GM21619 (cell line): ENCODE measurements around the gene POLA2.
"Not testable (repeated sequence)": the region's sequence is repeated elsewhere in the genome, so short reads cannot be mapped to it uniquely, and the experiment has no call there.

Source experiments
- ATAC-seq: cut with Tn5 transposase; IDR thresholded peaks from one replicate; pipeline ENCODE4 v1.9.1; 2021; ENCODE audit not compliant: unreplicated experiment

The POLA2 gene, protein sequence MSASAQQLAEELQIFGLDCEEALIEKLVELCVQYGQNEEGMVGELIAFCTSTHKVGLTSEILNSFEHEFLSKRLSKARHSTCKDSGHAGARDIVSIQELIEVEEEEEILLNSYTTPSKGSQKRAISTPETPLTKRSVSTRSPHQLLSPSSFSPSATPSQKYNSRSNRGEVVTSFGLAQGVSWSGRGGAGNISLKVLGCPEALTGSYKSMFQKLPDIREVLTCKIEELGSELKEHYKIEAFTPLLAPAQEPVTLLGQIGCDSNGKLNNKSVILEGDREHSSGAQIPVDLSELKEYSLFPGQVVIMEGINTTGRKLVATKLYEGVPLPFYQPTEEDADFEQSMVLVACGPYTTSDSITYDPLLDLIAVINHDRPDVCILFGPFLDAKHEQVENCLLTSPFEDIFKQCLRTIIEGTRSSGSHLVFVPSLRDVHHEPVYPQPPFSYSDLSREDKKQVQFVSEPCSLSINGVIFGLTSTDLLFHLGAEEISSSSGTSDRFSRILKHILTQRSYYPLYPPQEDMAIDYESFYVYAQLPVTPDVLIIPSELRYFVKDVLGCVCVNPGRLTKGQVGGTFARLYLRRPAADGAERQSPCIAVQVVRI

DNA sequence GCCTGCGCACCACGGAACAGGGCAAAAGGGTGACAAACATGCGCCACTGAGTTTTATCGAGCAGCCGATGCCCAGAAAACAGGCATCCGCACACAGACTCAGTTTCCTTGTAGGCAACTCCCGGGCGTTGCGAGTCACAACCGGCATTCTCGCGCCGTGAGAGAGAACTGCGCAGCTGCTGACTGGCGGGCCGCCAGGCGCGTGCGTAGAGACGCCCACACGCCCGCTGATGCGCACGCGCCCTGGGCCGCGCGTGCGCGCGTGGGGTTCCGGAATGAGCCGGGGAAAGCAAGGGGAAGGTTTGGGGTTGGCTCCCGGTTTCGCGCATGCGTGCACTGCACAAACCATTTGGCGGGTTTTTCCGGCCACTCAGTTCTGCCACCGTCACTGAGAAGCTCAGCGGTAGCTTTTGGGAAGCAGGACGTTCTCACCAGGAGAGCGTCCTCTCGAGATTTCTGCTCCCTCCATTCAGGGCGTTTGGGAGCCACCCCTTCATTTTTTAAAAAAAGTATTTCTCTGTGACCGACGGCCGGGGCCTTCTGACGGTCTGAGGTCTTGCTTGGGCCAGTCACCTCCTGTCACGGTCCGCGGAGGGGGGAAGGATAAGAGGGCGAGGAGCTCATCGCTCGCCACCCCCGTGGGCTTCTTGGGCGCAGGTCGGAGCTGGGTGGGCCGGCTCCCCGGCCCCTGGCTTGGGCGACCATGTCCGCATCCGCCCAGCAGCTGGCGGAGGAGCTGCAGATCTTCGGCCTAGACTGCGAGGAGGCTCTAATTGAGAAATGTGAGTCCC lies at the start of gene POLA2:
POLA2 (plus strand) TSS at position 372 of the 790 bp plus-strand sequence; CDS start at position 703, 331 bp downstream.
- ATAC-seq, result peak; percentile 68

DNA sequence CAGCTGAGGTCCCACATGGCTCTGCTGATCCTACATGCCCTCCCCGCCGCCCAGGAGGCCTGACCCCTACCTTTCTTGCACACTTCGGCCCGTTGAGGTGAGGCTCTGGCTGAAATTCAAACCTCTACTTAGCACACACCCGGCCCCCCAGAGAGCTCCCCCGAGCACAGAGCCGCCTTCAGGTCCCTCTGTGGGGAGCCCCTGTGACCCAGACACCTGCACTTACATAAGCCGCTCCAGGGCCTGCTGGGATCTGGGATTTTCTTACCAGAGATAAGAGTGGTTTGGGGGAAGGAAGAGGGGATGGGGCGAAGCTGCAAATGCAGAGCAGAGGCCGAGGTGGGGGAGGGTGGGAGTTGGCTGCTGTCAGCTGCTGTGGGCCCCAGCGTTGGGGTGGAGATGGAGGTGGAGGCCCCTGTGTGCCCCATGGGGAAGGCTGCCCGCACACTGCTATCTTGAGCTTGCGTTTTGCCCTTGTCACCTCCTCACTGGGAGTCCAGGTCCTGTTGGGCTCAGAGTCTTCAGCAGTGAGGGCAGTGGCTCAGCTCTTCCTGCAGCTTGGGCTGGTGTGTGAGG lies 49.4 kb upstream of the POLA2 start:
- no peak for ATAC-seq

DNA sequence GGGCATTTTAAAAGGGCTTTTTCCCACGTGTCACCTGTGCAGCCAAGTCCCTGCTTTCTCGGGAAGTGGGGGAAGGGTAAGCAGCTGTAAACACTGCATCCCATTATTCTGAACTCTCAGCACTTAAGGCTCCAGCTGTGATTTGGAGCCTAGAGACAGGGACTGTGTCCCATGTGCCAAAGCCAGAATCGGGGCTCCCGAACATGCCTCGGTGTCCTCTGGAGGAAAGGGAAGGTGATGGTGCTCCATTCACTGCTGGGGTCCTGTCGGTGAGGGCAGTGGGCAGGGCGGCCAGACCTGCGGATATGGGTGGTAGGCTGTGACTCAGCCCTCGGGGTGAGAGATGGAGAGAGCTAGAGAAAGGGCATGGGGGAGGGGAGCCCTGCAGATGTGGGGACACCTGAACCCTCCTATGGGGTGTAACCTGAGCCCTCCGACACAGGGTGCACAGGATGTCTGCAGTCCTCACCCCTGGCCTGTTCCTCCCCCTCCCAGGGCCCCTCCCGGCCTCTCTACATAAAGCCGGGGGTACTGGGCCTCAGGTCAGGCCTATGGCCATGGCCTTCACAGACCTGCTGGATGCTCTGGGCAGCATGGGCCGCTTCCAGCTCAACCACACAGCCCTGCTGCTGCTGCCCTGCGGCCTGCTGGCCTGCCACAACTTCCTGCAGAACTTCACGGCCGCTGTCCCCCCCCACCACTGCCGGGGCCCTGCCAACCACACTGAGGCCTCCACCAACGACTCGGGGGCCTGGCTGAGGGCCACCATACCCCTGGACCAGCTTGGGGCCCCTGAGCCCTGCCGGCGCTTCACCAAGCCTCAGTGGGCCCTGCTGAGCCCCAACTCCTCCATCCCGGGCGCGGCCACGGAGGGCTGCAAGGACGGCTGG lies 48.2 kb upstream of the POLA2 start:
- ATAC-seq, result no peak

DNA sequence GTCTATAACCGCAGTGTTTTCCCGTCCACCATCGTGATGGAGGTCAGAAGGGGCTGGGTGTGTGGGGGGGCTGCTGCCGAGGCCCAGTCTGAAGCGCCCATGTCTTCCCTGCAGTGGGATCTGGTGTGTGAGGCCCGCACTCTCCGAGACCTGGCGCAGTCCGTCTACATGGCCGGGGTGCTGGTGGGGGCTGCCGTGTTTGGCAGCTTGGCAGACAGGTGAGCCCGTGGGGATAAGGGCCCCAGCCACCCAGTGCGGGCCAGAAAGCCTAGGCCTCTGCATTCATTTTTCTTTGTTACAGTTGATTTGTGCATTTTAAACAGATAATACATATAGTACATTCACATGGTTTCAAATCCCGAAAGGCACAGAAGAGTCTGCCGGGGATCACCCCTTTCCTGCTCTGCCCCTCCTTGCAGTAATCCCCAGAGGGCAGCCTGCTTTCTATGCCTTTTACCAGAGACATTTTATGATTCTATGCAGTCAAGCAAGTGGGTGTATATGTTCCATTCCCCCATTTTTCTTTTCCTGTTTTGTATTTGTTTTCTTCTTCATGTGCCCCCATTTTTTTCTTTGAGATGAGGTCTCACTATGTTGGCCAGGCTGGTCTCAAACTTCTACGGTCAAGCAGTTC lies 47.4 kb upstream of the POLA2 start:
- no peak for ATAC-seq

DNA sequence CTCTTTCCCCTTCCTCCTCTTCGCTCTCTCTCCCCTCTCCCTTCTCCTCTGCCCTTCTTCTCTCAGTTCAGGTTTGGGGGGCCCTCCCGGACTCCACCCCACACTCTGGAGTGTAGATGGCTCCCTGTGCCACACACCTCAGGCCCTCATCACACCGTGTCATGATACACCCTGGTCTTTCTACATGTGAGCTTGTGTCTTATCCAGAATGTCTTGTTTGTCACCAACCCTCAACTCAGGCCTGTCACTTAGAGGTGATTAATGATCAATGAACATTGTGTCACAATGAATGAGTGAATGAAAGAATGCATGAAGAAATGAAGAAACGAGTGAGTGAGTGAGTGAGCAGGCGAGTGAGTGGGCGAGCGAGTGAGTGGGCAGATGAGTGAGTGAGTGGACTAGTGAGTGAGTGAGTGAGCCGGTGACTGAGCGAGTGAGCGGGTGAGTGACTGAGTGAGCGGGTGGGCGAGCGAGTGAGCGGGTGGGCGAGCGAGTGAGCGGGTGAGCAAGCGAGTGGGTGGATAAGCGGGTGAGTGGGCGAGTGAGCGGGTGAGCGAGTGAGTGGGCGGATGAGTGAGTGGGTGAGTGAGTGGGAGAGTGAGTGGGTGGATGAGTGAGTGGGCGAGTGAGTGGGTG lies 46.2 kb upstream of the POLA2 start:
- ATAC-seq, result no peak

DNA sequence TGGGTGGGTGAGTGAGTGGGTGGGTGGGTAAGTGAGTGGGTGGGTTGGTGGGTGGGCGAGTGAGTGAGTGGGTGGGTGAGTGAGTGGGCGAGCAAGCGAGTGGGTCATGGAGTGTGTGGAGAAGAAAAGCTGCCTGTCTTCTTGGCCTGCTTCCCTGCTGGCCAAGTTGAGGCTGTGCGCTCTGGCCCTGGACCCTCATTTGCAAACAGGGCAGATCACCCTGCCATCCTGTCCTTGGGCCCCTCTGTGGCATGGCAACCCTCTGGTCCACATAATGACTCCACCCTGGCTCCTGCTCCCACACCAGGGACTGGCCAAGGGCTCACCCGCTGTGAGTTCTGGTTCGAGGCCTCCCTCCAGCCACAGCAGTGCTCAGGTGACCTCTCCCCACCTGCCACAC lies 44.9 kb upstream of the POLA2 start:
- ATAC-seq, result no peak

DNA sequence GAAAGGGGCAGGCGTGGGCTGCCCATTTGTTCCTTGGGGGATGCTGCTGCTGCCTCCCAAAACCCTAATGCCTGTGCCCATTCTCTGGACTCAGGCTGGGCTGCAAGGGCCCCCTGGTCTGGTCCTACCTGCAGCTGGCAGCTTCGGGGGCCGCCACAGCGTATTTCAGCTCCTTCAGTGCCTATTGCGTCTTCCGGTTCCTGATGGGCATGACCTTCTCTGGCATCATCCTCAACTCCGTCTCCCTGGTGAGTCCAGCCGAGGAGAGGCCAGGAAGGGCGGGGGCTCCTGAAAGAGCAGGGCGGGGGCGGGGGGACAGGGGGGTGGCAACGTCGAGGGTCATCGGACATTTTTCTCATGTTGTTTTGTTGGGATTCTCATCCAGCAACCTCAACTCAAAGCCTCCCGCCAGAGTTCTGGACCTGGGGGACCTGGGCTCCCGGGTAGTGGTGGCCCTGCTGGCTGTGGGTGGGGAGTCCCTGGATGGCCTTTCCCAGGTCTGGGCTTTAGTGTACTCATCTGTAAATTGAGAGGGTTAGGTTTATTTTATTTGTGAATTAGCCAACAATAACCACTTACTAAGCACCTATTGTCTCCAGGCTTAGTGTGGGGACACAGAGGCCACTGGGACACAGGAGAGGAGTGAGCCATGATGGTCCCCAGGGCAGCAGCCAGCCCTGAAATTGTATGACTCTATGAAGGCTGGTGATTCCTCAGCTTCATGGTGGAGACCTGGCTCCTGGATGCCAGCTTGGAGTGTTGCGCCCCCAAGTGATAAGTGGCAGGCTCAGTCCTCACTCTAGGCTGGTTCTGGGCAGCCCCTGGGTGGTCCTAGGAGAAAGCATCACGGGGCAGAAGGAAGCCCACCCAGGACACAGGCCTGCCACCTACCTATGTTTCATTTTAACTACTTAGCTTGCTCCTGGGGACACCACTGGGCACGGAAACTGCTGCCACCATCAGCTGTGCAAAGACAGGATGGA lies 44.0 kb upstream of the POLA2 start:
- ATAC-seq, result no peak

DNA sequence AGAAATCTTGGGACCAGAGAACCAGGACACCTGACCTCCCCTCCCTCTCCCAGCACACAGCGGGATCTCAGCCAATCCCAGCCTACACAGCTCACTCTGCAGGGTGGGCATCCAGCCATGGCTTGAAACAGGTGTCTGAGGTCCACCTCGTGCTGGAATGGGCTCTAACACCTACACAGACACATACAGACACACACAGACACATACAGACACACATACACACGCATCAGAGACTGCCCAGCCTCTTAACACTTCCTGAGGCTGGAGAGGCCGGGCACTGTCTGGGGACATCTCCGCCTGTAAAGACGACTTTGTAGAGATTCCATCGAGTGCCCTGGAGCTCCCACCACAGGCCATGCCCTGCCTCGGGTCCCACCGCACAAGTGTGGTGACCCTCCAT lies 43.3 kb upstream of the POLA2 start:
- no peak for ATAC-seq

DNA sequence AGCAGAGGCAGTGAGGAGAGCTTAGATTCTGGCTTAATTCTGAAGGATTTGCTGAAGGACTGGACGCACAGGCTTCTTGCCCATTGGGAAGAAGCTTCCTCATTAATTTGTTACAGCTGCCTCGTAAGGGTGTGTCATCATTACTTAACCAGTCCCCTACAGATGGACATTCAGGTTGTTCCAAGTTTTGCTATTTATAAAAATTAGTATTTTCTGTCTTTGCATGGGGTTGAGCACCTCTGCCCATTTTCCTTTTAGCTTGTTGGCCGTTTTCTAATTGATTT lies 41.9 kb upstream of the POLA2 start:
- no peak for ATAC-seq

DNA sequence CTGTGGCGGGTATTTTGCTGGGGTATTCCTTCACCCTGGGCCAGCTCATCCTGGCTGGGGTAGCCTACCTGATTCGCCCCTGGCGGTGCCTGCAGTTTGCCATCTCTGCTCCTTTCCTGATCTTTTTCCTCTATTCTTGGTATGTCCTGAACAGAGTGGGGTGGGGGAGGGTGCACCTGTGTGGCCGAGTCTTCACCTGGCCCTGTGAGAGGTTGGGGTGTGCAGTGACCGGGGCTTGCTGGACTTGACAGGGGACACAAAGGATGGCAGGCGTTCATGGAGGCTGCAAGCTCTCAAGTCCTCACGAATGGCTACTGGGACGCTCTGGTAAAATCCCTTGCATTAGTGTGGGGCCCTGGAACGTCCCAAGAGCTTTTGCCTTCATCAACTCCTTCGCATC lies 40.7 kb upstream of the POLA2 start:
- no peak for ATAC-seq

DNA sequence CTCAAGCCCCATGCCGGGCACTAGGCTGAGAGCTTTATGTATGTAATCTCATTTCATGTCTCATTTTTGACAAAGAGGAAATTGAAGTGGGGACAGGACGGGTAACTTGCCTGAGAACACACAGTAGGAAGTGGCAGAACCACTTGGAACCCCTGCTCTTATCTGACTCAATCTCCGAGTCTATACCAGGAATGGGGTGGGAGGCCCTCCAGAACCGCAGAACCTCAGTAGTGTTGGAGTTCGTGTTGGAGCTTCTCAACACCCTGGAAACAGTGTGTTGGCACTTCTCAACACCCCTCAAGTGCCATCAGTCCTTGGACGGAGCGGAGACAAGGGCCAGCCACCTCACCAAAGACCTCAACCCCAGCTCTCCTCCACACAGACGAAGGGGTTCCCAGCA lies 38.8 kb upstream of the POLA2 start:
- no peak for ATAC-seq

DNA sequence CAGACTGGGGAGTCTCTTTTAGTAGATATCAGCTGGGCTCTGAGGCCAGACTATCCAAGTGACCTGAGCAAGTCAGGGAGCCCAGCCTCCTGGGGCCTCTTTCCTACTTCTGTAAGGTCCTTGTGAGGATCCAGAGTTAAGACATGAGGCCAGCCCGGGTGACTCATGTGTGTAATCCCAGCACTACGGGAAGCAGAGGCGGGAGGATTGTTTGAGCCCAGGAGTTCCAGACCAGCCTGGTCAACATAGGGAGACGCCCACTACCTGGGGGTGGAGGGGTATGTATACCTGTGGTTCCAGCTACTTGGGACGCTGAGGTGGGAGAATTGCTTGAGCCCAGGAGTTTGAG lies 36.9 kb upstream of the POLA2 start:
- no peak for ATAC-seq

DNA sequence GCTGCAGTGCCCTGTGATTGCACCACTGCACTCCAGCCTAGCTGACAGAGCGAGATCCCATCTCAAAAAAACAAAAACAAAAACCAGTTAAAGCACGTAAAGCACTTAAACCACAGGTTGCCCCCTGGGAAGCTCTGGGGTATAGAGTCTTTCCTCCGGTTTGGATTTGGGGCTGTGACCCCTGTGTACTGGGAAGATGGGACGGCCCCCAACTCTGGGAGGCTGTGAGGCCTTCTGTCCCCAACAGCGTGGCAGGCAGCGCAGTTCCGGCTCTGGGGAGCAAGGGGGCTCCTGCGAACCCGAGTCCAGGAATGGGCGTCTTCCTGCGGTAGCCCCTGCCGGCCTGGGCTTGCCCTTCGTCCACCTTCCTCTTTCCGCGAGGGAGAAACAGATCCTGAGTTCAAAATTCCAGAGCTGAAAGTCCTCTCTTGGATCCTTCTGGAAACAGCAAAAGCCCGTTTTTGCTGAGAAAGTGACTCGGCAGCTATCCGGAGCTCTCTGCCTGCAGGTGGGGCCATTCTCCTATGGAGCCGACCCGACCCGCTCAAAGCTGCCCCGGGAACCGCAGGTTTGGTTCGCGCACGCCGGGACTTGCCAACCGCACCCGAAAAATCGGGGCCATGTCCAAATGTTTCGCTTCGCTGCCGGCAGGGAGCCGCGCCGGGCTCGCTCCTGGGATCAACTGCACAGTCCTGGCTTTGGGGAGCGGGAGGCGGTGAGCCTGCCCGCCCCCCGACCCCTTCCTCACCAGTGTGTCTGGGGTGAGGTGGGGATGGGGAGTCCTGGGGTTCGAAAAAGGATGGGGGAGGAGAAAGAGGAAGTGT lies 36.3 kb upstream of the POLA2 start:
- ATAC-seq, result no peak

DNA sequence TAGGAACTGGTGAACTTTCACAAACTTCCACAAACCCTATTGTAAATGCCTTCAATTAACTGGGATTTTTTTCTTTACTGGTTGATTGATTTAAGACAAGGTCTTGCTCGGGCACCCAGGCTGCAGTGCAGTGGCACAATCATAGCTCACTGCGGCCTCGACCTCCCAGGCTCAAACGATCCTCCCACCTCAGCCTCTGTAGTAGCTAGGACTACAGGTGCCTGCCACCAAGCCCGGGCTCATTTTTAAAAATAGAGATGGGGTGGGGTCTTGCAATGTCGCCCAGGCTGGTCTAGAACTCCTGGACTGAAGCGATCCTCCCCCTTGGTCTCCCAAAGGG lies 35.7 kb upstream of the POLA2 start:
- no peak for ATAC-seq

DNA sequence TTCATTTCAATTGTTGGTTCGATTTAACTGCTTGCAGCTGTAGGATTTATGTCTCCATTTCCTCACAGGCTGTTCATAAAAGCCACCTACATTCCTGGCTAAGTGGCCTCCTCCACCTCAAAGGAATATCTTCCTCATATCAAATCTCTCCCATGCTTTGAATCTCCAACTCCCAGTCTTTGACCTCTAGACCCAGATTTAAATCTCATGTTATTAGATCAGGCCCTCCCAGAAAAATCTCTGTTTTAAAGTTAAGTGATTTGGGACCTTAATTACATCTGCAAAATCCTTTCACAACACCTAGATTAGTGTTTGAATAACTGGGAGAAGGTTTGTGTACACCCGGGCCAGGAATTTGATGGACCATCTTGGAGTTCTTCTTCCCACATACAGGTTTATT lies 33.9 kb upstream of the POLA2 start:
- ATAC-seq, result no peak

DNA sequence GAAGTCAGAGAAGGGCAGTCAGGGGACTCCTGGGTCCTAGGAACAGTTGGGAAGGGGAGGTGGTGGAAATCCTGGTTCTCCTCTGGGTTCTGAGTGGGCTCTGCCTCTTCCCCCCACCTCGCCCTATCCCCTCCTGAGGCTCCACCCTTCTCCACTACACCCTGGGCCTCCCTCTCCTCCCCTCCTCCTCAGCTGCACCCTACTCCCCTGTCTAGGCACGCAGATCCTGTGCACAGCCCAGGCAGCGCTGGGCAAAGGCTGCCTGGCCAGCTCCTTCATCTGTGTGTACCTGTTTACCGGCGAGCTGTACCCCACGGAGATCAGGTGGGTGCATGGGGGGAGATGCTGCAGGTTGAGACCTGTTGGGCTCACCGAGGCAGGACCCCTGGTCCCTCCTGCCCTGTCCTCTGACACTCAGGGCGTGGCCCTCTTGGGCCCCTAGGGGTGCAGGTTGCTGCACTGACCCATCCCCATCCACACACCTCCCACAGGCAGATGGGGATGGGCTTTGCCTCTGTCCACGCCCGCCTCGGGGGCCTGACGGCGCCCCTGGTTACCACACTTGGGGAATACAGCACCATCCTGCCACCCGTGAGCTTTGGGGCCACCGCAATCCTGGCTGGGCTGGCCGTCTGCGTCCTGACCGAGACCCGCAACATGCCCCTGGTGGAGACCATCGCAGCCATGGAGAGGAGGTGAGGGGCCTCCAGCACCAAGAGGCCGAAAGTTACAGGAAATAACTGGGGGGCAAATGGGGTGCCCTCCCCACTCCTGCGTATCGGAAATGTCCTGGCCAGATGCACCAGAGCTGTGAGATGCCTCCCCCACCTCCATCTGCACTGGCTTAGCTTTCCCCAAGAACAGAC lies 25.3 kb upstream of the POLA2 start:
- no peak for ATAC-seq

DNA sequence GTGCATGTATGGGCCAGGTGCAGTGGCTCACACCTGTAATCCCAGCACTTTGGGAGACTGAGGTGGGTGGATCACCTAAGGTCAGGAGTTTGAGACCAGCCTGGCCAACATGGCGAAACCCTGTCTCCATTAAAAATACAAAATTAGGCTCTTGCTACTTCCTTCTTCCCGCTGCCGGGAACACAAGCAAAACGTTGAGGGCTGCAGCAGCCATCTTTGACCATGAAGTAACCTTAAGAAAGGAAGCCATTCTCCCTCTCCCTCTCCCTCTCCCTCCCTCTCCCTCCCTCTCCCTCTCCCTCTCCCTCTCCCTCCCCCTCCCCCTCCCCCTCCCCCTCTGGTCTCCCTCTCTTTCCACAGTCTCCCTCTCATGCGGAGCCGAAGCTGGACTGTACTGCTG lies 23.5 kb upstream of the POLA2 start:
- not testable (repeated sequence) for ATAC-seq
